ENCODE results near the gene GDPGP1.

DNA sequence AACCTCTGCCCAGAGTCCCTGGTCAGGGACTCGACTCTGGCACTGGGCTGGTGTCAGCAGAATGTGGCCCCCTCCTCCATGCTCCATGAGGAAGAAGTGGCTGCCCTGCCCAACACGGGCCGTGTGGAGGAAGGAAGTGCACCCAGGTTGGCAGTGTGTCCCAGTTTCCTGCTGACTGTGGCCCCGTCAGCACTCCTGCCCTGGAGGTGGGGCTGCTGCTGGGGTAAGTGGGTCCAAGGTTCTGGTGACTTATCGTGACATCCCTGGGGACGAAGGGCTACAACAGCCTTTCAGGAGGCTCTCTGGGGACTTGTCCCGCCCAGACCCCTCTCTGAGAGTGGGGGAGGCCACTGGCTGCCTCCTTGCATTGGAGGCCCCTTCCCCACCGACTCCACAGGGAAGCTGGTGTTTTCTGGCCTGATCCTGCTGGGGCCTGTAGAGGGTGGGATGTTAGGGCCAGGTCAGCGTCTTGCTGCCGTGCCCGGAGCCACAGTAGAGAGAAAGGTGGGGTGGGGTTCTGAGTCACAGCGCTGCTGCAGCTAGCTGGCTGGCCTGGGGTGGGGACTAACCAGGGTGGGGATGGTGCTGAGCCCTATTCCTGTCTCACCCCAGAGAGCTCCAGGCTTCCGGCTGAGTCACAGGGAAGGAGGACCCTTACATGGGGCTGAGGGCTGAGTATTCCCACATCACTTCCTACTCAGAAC, 22.4 kb upstream of the GDPGP1 start:
- TF ChIP-seq POLR2A (IDR thresholded peaks at IDR 0.05; ENCODE audit: low read length) (no peak), GATA1 (IDR thresholded peaks at IDR 0.05; ENCODE audit: low read depth, low read length) (no peak)

Measured in erythroblast (primary cell).